Neural cell (in vitro differentiated cells): ENCODE measurements around the gene SLC23A3. TPM values are rescaled to one million over a fixed set of nuclear protein-coding genes. Genes with fewer than 3 reads are reported as not detected.
A peak's percentile ranks its signal among the peaks of the same experiment; 100 is the strongest.

Experiments used
- H2AFZ ChIP-seq: fragments of 200-600, 300-800 bp; sonication (generic), shearing (Covaris generic); 2 replicates; pipeline ENCODE4 v1.6.0; 2014; ENCODE audit warnings: low read depth, mild to moderate bottlenecking, antibody characterized with exemption, low read length, moderate library complexity
- H3F3A ChIP-seq: fragments of 200-600 bp; shearing (Covaris generic); 2 replicates; pipeline ENCODE4 v1.6.1; 2016; ENCODE audit warnings: mild to moderate bottlenecking, moderate library complexity, mixed read lengths, antibody characterized with exemption, low read length; ENCODE audit not compliant: insufficient read depth, poor library complexity, severe bottlenecking
- H3K27ac ChIP-seq: fragments of 200-600, 300-800 bp; sonication (generic), shearing (Covaris generic); 2 replicates; pipeline ENCODE4 v1.5.1; 2014; ENCODE audit warnings: mild to moderate bottlenecking, low read length, moderate library complexity
- H3K27me3 ChIP-seq: fragments of 300-800, 200-600 bp; sonication (generic), shearing (Covaris generic); 2 replicates; pipeline ENCODE4 v1.6.0; 2014; ENCODE audit warnings: mild to moderate bottlenecking, low read depth, low read length, moderate library complexity; ENCODE audit not compliant: insufficient read depth
- H3K36me3 ChIP-seq: fragments of 300-800, 200-600 bp; sonication (generic), shearing (Covaris generic); 2 replicates; pipeline ENCODE4 v1.5.1; 2014; ENCODE audit warnings: mild to moderate bottlenecking, antibody characterized with exemption, low read length, moderate library complexity; ENCODE audit not compliant: insufficient read depth
- H3K4me2 ChIP-seq: fragments of 300-800, 200-600 bp; sonication (generic), shearing (Covaris generic); 2 replicates; pipeline ENCODE4 v1.6.0; 2014; ENCODE audit warnings: mild to moderate bottlenecking, low read length
- H3K4me3 ChIP-seq: fragments of 300-800, 200-600 bp; sonication (generic), shearing (Covaris generic); 2 replicates; pipeline ENCODE4 v1.5.1; 2014; ENCODE audit warnings: mild to moderate bottlenecking, low read length, moderate library complexity
- H3K79me2 ChIP-seq: fragments of 200-600 bp; shearing (Covaris generic); replicated peaks from 2 replicates; pipeline ENCODE4 v1.6.0; 2014; ENCODE audit warnings: mild to moderate bottlenecking, low read length, moderate library complexity; ENCODE audit not compliant: insufficient read depth
- H3K9ac ChIP-seq: fragments of 300-800, 200-600 bp; sonication (generic), shearing (Covaris generic); 2 replicates; pipeline ENCODE4 v1.6.1; 2016; ENCODE audit warnings: mild to moderate bottlenecking, low read length, mixed read lengths
- H3K9me2 ChIP-seq: fragments of 200-600 bp; shearing (Covaris generic); 2 replicates; pipeline ENCODE4 v1.6.1; 2016; ENCODE audit warnings: mild to moderate bottlenecking, low read length, mixed read lengths; ENCODE audit not compliant: insufficient read depth
- H3K9me3 ChIP-seq: fragments of 200-600, 300-800 bp; sonication (generic), shearing (Covaris generic); 2 replicates; pipeline ENCODE4 v1.6.1; 2016; ENCODE audit warnings: mild to moderate bottlenecking, mixed run types, low read length, moderate library complexity, mixed read lengths
- H4K20me1 ChIP-seq: fragments of 200-600 bp; shearing (Covaris generic); 2 replicates; pipeline ENCODE4 v1.6.1; 2016; ENCODE audit warnings: mild to moderate bottlenecking, mixed run types; ENCODE audit not compliant: insufficient read depth
- EP300 ChIP-seq: fragments of 450-650 bp; conservative IDR thresholded peaks from 2 replicates; pipeline ENCODE4 v1.6.1; 2014; ENCODE audit warnings: antibody characterized with exemption, mild to moderate bottlenecking, moderate library complexity; ENCODE audit not compliant: poor library complexity, severe bottlenecking
- EZH2 ChIP-seq: fragments of 200-600, 300-800 bp; shearing (Covaris generic), sonication (generic); IDR thresholded peaks from 2 replicates; pipeline ENCODE4 v1.6.1; 2014; ENCODE audit warnings: antibody characterized with exemption, low read length, borderline replicate concordance, mild to moderate bottlenecking; ENCODE audit not compliant: insufficient read depth, poor library complexity, severe bottlenecking
- MXI1 ChIP-seq: fragments of 450-650 bp; conservative IDR thresholded peaks from 2 replicates; pipeline ENCODE4 v1.6.1; 2014; ENCODE audit warnings: antibody characterized with exemption, mild to moderate bottlenecking; ENCODE audit not compliant: poor library complexity, severe bottlenecking
- POLR2AphosphoS5 ChIP-seq: IDR thresholded peaks from 2 replicates; pipeline ENCODE4 v1.6.1; 2012
- RAD21 ChIP-seq: fragments of 450-650 bp; conservative IDR thresholded peaks from 2 replicates; pipeline ENCODE4 v1.6.1; 2014; ENCODE audit warnings: antibody characterized with exemption, mild to moderate bottlenecking, moderate library complexity
- REST ChIP-seq: IDR thresholded peaks from 2 replicates; pipeline ENCODE4 v1.6.1; 2012; ENCODE audit warnings: borderline replicate concordance
- SMC3 ChIP-seq: fragments of 450-650 bp; conservative IDR thresholded peaks from 2 replicates; pipeline ENCODE4 v1.6.1; 2014; ENCODE audit warnings: antibody characterized with exemption, mild to moderate bottlenecking, moderate library complexity; ENCODE audit not compliant: poor library complexity
- TAF1 ChIP-seq: IDR thresholded peaks from 2 replicates; pipeline ENCODE4 v1.6.1; 2012; ENCODE audit warnings: low read depth
- polyA plus RNA-seq: library from polyadenylated mRNA; depleted of rRNA; stranded (reverse); fragments of >200 nt; gene quantifications from 2 replicates; pipeline ENCODE4 v1.2.3, GENCODE V29; 2014
- TF ChIP-seq, protein P1 (sequence below): fragments of 450-650 bp; IDR thresholded peaks from 2 replicates; pipeline ENCODE4 v1.5.1; 2014; ENCODE audit warnings: antibody characterized with exemption, mild to moderate bottlenecking, moderate library complexity; ENCODE audit not compliant: poor library complexity, severe bottlenecking

SLC23A3 gene
- polyA plus RNA-seq, 1 donor from 2014 or later, result 0.28 TPM

DNA sequence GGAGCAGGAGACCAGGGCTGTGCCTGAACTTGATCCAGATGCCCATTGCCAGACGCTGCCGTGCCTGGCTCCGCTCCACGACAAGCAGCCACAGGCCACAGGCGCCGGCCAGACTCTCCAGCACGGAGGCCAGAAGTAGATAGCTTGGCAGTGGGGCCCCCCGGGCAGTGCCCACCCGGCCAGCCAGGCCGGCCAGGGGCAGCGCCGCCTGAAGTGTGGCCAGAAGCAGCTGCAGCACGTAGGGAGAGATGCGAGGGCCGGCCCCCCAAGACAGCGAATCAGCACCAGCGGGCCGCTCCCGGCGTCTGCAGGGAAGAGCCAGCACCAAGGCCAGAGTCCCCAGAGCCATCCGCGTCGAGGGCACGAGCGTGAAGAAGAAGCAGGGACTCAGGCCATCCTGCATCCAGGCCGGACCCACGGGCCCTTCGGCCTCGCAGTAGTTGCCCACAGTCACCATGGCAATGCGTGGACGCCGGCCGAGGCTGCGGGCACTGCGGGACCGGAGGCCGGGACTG lies 48.4 kb upstream of the SLC23A3 start:
- TF ChIP-seq POLR2AphosphoS5 (no peak), MXI1 (no peak), TAF1 (no peak), RAD21 (no peak), EZH2 (no peak), REST (no peak), EP300 (no peak), SMC3 (no peak)
- TF ChIP-seq, protein P1, sequence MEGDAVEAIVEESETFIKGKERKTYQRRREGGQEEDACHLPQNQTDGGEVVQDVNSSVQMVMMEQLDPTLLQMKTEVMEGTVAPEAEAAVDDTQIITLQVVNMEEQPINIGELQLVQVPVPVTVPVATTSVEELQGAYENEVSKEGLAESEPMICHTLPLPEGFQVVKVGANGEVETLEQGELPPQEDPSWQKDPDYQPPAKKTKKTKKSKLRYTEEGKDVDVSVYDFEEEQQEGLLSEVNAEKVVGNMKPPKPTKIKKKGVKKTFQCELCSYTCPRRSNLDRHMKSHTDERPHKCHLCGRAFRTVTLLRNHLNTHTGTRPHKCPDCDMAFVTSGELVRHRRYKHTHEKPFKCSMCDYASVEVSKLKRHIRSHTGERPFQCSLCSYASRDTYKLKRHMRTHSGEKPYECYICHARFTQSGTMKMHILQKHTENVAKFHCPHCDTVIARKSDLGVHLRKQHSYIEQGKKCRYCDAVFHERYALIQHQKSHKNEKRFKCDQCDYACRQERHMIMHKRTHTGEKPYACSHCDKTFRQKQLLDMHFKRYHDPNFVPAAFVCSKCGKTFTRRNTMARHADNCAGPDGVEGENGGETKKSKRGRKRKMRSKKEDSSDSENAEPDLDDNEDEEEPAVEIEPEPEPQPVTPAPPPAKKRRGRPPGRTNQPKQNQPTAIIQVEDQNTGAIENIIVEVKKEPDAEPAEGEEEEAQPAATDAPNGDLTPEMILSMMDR, result no peak
- Histone ChIP-seq H3K9me2 (no peaks in the 10 kb centered on the region), H3K4me3 (peak overlapping the region; percentile 79), H3F3A (no peaks in the 10 kb centered on the region), H3K9me3 (no peaks in the 10 kb centered on the region), H3K27ac (no peak overlapping the region), H2AFZ (no peak overlapping the region), H3K36me3 (no peaks in the 10 kb centered on the region), H3K27me3 (no peaks in the 10 kb centered on the region), H3K4me2 (peak overlapping the region; percentile 59), H4K20me1 (no peaks in the 10 kb centered on the region), H3K79me2 (no peaks in the 10 kb centered on the region), H3K9ac (peak overlapping the region; percentile 60)

GRCh38 chr2:219216535-219216915 lies 46.7 kb upstream of the SLC23A3 start:
- H3K9me2 ChIP-seq, result no peaks in the 10 kb centered on the region
- no peak overlapping the region for H2AFZ ChIP-seq
- H4K20me1 ChIP-seq, result no peaks in the 10 kb centered on the region
- H3K9ac ChIP-seq, result no peak overlapping the region
- TF ChIP-seq REST, result no peak
- no peak for TF ChIP-seq SMC3
- no peak for TF ChIP-seq RAD21
- no peak for TF ChIP-seq MXI1
- TF ChIP-seq EP300, result no peak
- TF ChIP-seq, protein P1, result no peak
- no peak for TF ChIP-seq EZH2
- TF ChIP-seq TAF1, result no peak
- no peak for TF ChIP-seq POLR2AphosphoS5
- no peaks in the 10 kb centered on the region for H3K9me3 ChIP-seq
- H3K4me3 ChIP-seq, result no peak overlapping the region
- no peak overlapping the region for H3K27ac ChIP-seq
- H3K79me2 ChIP-seq, result no peaks in the 10 kb centered on the region
- no peaks in the 10 kb centered on the region for H3F3A ChIP-seq
- no peaks in the 10 kb centered on the region for H3K36me3 ChIP-seq
- no peak overlapping the region for H3K4me2 ChIP-seq
- H3K27me3 ChIP-seq, result no peaks in the 10 kb centered on the region
